Measurements from ENCODE around the gene IRX5.

The IRX5 gene

DNA sequence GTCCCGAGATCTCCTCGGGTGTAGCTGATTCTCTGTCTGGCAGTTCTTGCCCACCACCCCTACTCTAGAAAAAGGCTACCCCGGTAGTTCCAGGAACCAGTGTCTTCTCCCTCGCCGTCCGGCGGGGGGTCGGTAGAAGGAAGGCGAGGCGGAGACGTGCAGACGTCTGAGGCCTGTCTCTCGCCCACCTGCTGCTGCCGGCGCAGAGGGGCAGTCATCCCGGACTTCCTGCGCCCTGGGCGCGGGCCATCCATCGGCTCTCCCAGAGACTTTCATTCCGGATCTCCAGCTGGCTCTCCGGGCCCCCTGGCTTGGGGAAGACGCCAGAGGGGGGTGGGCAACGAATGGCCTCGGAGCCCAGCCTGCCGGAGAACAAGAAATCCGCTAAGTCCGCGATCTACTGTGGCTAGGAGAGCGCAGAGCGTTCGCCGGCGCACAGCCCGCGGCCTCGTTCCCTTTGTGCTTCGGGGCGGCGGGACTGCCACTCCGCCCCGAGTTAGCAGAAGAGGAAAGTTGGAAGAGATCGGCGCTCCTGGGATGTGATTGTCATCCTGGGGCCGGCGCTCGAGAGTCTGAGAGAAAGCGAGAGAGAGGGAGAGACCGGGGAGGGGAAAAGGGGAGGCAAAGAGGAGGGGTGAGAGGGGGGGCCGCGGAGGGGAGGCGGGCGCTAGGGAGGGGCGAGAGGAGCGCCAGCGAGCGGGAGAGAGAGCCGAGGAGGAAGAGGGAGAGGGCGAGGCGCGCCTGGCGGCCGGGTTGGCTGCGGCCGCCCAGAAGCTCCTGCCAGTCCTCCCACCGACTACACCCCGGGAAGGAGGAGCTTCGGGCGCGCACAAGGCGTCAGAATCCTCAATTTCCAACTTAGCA, at the start of gene IRX5:
IRX5 (plus strand) TSS at position 861 of the 864 bp plus-strand sequence. CDS start 334 bp downstream, outside the sequence.
- no peak for DNase-seq (ENCODE audit: low read depth in 2 of 2)

GRCh38 chr16:54882556-54882955, 48.1 kb upstream of the IRX5 start:
- no peak for DNase-seq (ENCODE audit: low read depth in 2 of 2)

GRCh38 chr16:54883358-54883757, 47.3 kb upstream of the IRX5 start:
- DNase-seq (ENCODE audit: low read depth in 2 of 2), result no peak

GRCh38 chr16:54886078-54886477, 44.6 kb upstream of the IRX5 start:
- DNase-seq (ENCODE audit: low read depth in 2 of 2), result no peak

- no peak for DNase-seq (ENCODE audit: low read depth in 2 of 2)
Observed at GRCh38 chr16:54890381-54890780, 40.3 kb upstream of the IRX5 start.

DNA sequence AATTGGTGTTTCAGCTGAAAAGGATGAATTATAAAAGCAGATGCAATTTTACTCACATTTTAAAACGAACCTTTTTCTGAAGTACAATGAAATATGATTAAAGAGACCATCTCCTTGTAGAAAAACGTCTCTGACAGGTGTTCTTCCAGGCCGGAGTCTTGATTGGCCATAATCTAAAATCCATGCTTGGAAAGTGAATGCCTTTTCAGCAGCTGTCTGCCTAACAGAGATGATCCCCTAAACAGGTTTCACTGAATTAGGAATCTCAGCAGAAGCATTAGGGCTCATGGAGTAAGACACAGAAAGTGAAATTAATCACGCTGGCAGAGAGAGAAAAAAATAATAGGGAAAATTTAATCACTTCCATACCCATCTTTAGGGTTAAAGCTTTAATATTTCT, 39.3 kb upstream of the IRX5 start:
- DNase-seq (ENCODE audit: low read depth in 2 of 2), result no peak

GRCh38 chr16:54892981-54893380, 37.7 kb upstream of the IRX5 start:
- no peak for DNase-seq (ENCODE audit: low read depth in 2 of 2)

- DNase-seq (ENCODE audit: low read depth in 2 of 2), result no peak
Observed at GRCh38 chr16:54897930-54898329, 32.7 kb upstream of the IRX5 start.

- no peak for DNase-seq (ENCODE audit: low read depth in 2 of 2)
Observed at GRCh38 chr16:54901606-54902005, 29.1 kb upstream of the IRX5 start.

- DNase-seq (ENCODE audit: low read depth in 2 of 2), result no peak
Observed at GRCh38 chr16:54903047-54903446, 27.6 kb upstream of the IRX5 start.

DNA sequence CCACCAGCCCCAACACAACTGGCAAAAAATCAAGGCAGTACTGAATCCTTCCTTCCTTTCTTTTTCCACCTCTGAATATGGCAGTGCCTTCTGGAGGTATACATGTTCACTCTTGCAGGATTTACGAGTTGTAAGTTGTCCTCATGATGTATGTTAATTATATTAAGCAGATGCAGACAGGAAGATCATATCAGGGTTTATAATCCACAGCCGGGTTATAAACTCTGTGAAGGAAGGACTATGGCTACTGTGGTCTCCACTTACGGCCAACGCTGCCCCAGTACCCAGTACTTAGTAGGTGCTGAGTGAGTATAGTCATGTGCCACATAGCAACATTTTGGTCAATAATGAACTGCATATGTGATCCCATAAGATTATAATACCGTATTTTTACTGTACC, 19.6 kb upstream of the IRX5 start:
- DNase-seq (ENCODE audit: low read depth in 2 of 2), result no peak

DNA sequence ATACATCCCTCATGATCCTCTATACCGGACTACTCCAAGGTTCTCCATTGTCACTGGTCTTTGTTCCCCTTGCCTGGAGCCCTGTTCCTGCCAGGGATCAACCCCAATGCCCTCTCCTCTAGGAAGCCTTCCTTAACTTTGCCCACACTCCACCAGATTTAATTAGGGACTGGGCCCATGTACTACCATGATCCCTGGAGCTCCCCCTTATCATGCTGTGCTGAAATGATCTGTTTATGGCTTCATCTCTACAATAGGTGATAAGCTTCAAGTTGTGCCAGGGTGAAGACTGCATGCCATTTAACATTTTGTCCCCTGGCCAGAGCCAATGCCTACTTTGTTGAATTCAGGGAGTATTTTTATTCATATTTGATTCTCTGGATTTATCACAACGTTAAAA, 17.9 kb upstream of the IRX5 start:
- no peak for DNase-seq (ENCODE audit: low read depth in 2 of 2)

- DNase-seq (ENCODE audit: low read depth in 2 of 2), result no peak
Observed at GRCh38 chr16:54921206-54921824, 9.3 kb upstream of the IRX5 start.

GRCh38 chr16:54923055-54923473, 7.6 kb upstream of the IRX5 start:
- no peak for DNase-seq (ENCODE audit: low read depth in 2 of 2)

DNA sequence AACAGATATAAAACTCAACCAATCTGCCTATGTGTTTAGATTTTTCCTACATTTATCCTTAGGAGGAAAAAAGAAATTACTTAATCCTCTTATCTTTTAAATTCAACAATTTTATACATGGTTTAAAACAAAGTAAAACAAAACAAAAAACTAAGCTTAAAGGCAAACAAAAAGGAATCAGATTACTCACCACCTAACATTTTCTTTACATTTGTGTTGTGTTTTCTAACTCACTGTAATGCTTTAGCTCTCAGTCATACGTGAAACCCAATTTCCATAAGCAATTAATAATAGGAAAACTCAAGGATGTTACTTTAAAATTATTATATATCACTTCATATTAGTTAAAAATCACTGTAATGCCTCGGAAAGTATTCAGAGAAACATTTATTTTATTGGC, 6.7 kb upstream of the IRX5 start:
- no peak for DNase-seq (ENCODE audit: low read depth in 2 of 2)

DNA sequence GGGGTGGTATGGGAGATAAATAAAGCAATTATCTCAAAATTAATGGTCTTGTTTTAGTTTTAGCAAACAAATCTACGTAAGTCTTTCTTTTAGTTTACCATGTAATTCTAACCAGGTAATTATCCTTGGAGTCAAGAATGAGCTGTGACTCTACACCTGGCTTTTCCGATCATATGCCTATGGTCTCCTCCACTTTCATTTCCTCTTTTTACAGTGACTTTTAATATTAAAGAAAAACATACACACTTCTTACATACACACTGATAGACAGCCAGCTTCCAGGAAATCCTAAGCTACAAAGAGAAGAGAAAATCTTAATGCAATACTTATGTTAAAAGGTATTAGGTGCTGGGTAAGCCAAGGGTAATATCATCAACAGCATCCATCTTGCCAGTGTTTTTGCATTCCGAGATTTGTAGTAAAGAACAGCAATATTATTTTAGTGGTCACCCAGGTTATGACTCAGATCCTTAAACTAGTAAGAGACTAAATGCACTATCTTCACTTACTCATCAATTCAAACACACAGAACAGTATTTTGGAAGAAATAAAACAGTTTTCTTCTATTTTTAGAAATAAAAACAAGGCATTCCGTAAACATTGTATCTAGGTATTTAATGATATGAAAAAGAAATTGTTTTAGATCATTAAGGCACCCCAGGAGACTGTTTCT, 4.4 kb upstream of the IRX5 start:
- DNase-seq (ENCODE audit: low read depth in 2 of 2), result no peak

GRCh38 chr16:54927125-54928015, 3.3 kb upstream of the IRX5 start:
- no peak for DNase-seq (ENCODE audit: low read depth in 2 of 2)

GRCh38 chr16:54928016-54928356, 2.7 kb upstream of the IRX5 start:
- DNase-seq (ENCODE audit: low read depth in 2 of 2), result no peak

- no peak for DNase-seq (ENCODE audit: low read depth in 2 of 2)
Observed at GRCh38 chr16:54928411-54929089, 2.1 kb upstream of the IRX5 start.

- peak; percentile 91 to 94 for DNase-seq (ENCODE audit: low read depth in 2 of 2)
Observed at GRCh38 chr16:54929090-54930004, 1.3 kb upstream of the IRX5 start.

DNA sequence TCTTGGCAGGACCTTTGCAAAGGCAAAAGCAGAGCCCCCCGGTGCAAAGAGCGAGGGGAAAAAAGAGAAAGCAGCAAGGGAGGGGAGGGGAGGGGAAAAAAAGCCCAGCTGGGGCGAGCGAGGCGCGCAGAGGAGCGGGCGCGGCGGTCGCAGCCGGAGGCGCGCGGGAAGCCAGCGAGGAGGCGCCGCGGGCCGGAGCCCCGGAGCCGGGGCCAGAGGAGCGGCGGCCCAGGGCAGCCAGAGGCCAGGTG, 129 bp downstream of the IRX5 start:
- DNase-seq (ENCODE audit: low read depth in 2 of 2), result no peak
